GM23338 (cell line): ENCODE results near the gene VIL1. TPM values are rescaled to one million over a fixed set of nuclear protein-coding genes. Genes with fewer than 3 reads are reported as not detected.

Experiments
- ATAC-seq: fragments of 200-7000 bp; cut with Tn5 transposase; 3 replicates; pipeline ENCODE4 v1.9.1; 2020
- DNase-seq: peaks from one replicate; pipeline ENCODE4 v3.0.0-alpha.2; 2015; ENCODE audit warnings: low spot score
- H2AFZ ChIP-seq: fragments of 200-600 bp; sonication (generic); 2 replicates; pipeline ENCODE4 v1.8.0; 2016; ENCODE audit warnings: antibody characterized with exemption, mild to moderate bottlenecking, moderate library complexity
- H3F3A ChIP-seq: fragments of 200-600 bp; sonication (generic); replicated peaks from 2 replicates; pipeline ENCODE4 v1.8.0; 2017; ENCODE audit warnings: antibody characterized with exemption, mixed run types, low read depth
- H3K27ac ChIP-seq: fragments of 200-600 bp; sonication (generic); 2 replicates; pipeline ENCODE4 v1.6.1; 2016; ENCODE audit warnings: low read depth
- H3K27me3 ChIP-seq: fragments of 200-600 bp; sonication (generic); 2 replicates; pipeline ENCODE4 v1.8.0; 2016; ENCODE audit warnings: mild to moderate bottlenecking, mixed run types, moderate library complexity; ENCODE audit not compliant: insufficient read depth
- H3K36me3 ChIP-seq: fragments of 200-600 bp; sonication (generic); 2 replicates; pipeline ENCODE4 v1.8.0; 2016; ENCODE audit warnings: mild to moderate bottlenecking; ENCODE audit not compliant: insufficient read depth
- H3K4me1 ChIP-seq: fragments of 200-600 bp; sonication (generic); 2 replicates; pipeline ENCODE4 v1.8.0; 2016; ENCODE audit warnings: mild to moderate bottlenecking, moderate library complexity; ENCODE audit not compliant: insufficient read depth
- H3K4me2 ChIP-seq: fragments of 200-600 bp; sonication (generic); 2 replicates; pipeline ENCODE4 v1.7.1; 2017; ENCODE audit warnings: mixed run types
- H3K4me3 ChIP-seq: fragments of 200-600 bp; sonication (generic); 2 replicates; pipeline ENCODE4 v1.6.1; 2016; ENCODE audit warnings: mixed run types
- H3K79me2 ChIP-seq: fragments of 200-600 bp; sonication (generic); replicated peaks from 2 replicates; pipeline ENCODE4 v1.8.0; 2017; ENCODE audit warnings: mild to moderate bottlenecking; ENCODE audit not compliant: insufficient read depth
- H3K9me2 ChIP-seq: fragments of 200-600 bp; sonication (generic); 2 replicates; pipeline ENCODE4 v1.8.0; 2017; ENCODE audit not compliant: insufficient read depth
- H4K20me1 ChIP-seq: fragments of 200-600 bp; sonication (generic); replicated peaks from 2 replicates; pipeline ENCODE4 v1.8.0; 2017; ENCODE audit warnings: mild to moderate bottlenecking; ENCODE audit not compliant: insufficient read depth
- H3K27ac Mint-ChIP-seq: 2 replicates; pipeline ENCODE4 v1.8.0; 2020; ENCODE audit warnings: inconsistent platforms, mild to moderate bottlenecking, moderate library complexity, mixed read lengths
- H3K27me3 Mint-ChIP-seq: 3 replicates; pipeline ENCODE4 v1.8.0; 2022; ENCODE audit warnings: low read depth, mild to moderate bottlenecking, moderate library complexity, mixed read lengths, inconsistent platforms; ENCODE audit not compliant: insufficient read depth, poor library complexity
- H3K36me3 Mint-ChIP-seq: 3 replicates; pipeline ENCODE4 v1.8.0; 2021; ENCODE audit warnings: low read depth, mild to moderate bottlenecking, inconsistent platforms, moderate library complexity, mixed read lengths
- H3K4me1 Mint-ChIP-seq: 3 replicates; pipeline ENCODE4 v1.8.0; 2020; ENCODE audit warnings: mild to moderate bottlenecking, inconsistent platforms, mixed read lengths
- H3K4me3 Mint-ChIP-seq: 3 replicates; pipeline ENCODE4 v1.8.0; 2021; ENCODE audit warnings: moderate library complexity, mild to moderate bottlenecking, inconsistent platforms, mixed read lengths
- H3K9me3 Mint-ChIP-seq: 3 replicates; pipeline ENCODE4 v1.8.0; 2020; ENCODE audit warnings: moderate library complexity, mild to moderate bottlenecking, inconsistent platforms, mixed read lengths
- EZH2phosphoT487 ChIP-seq: fragments of 200-600 bp; sonication (generic); IDR thresholded peaks from one replicate; pipeline ENCODE4 v1.8.1; 2018; ENCODE audit warnings: antibody characterized with exemption; ENCODE audit not compliant: unreplicated experiment
- NANOG ChIP-seq: IDR thresholded peaks from 2 replicates; pipeline ENCODE4 v1.6.1; 2016; ENCODE audit warnings: antibody characterized with exemption, borderline replicate concordance
- POLR2AphosphoS5 ChIP-seq: IDR thresholded peaks from 2 replicates; pipeline ENCODE4 v1.6.1; 2016; ENCODE audit warnings: antibody characterized with exemption, low read depth
- STAT1 ChIP-seq: IDR thresholded peaks from one replicate; pipeline ENCODE4 v1.6.1; 2016; ENCODE audit warnings: antibody characterized with exemption; ENCODE audit not compliant: unreplicated experiment
- ZNF331 ChIP-seq: fragments of 250-450 bp; sonication (Bioruptor Pico); IDR thresholded peaks from 2 replicates; pipeline ENCODE4 v1.5.0; 2020; ENCODE audit warnings: low read depth, mild to moderate bottlenecking, moderate library complexity
- ZNF462 ChIP-seq: fragments of 250-450 bp; sonication (Bioruptor Pico); IDR thresholded peaks from 2 replicates; pipeline ENCODE4 v1.5.0; 2020; ENCODE audit warnings: mild to moderate bottlenecking, moderate library complexity
- polyA plus RNA-seq: library from polyadenylated mRNA; unstranded; fragments of >200 nt; fragmentation: Nextera tagmentation; extraction: Ambion mirVana; gene quantifications from 2 replicates; pipeline ENCODE4 v1.2.1, GENCODE V29; 2016
- total RNA-seq: library from RNA; depleted of rRNA; stranded (reverse); fragments of >200 nt; shearing (Covaris generic); gene quantifications from 2 replicates; pipeline ENCODE4 v1.2.3, GENCODE V29; 2014
- TF ChIP-seq, protein P1 (sequence below), 2 experiments: fragments of 200-600 bp in 1 of 2; sonication (generic) in 1 of 2; conservative IDR thresholded peaks; 2 replicates each; pipeline versions ENCODE4 v1.5.1 to v1.6.1; 2016 to 2017; ENCODE audit warnings: antibody characterized with exemption in 2 of 2, low read depth in 2 of 2, mild to moderate bottlenecking in 2 of 2, moderate library complexity in 1 of 2

The VIL1 gene
- total and polyA plus RNA-seq, 2 experiments from 2014 or later = 3.5 to 5.9 TPM

DNA sequence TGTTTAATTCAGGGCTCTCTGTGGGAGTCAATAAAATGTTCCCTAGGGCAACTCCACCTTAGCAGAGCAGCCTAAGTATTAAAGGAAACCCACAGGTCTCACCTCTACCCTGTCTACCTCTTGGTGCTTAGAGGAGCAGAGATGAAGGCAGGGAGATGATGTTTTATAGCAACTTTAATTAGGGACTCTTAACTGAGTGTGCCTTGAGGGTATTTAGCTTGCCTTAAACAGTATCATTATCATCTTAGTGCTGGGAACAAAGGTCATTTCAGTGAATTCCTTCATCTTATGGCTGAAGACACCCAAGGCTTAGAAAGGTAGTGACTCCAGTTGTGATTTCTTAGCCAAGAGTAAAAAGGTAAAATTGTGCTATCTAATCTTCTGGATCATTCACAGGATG, 26.7 kb downstream of the VIL1 start:
- Histone ChIP-seq H4K20me1 (no peaks in the 10 kb centered on the region; the same call in 1 of the 2 replicates), H2AFZ (no peak overlapping the region), H3K4me1 (no peaks in the 10 kb centered on the region), H3K79me2 (no peaks in the 10 kb centered on the region), H3F3A (no peaks in the 10 kb centered on the region), H3K27me3 (no peaks in the 10 kb centered on the region), H3K4me2 (no peak overlapping the region), H3K36me3 (no peaks in the 10 kb centered on the region; the same call in none of the 2 replicates), H3K27ac (no peak overlapping the region), H3K9me2 (no peaks in the 10 kb centered on the region), H3K4me3 (no peak overlapping the region)
- H3K4me3 Mint-ChIP-seq = no peak overlapping the region
- H3K36me3 Mint-ChIP-seq = peaks cover 18% of the 10 kb centered on the region
- no peaks in the 10 kb centered on the region for H3K9me3 Mint-ChIP-seq
- H3K27me3 Mint-ChIP-seq = peaks cover 2% of the 10 kb centered on the region
- H3K4me1 Mint-ChIP-seq = no peaks in the 10 kb centered on the region; the same call in 2 of the 3 replicates
- DNase-seq = no peak
- no peak for ATAC-seq
- TF ChIP-seq ZNF331 (CRISPR knock-in tag) (no peak), STAT1 (no peak), ZNF462 (CRISPR knock-in tag) (no peak), NANOG (no peak), EZH2phosphoT487 (no peak), POLR2AphosphoS5 (no peak)
- TF ChIP-seq, protein P1, sequence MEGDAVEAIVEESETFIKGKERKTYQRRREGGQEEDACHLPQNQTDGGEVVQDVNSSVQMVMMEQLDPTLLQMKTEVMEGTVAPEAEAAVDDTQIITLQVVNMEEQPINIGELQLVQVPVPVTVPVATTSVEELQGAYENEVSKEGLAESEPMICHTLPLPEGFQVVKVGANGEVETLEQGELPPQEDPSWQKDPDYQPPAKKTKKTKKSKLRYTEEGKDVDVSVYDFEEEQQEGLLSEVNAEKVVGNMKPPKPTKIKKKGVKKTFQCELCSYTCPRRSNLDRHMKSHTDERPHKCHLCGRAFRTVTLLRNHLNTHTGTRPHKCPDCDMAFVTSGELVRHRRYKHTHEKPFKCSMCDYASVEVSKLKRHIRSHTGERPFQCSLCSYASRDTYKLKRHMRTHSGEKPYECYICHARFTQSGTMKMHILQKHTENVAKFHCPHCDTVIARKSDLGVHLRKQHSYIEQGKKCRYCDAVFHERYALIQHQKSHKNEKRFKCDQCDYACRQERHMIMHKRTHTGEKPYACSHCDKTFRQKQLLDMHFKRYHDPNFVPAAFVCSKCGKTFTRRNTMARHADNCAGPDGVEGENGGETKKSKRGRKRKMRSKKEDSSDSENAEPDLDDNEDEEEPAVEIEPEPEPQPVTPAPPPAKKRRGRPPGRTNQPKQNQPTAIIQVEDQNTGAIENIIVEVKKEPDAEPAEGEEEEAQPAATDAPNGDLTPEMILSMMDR (conservative IDR thresholded peaks at IDR 0.05; ENCODE audit: low read depth in 2 of 2) = no peak
- H3K27ac Mint-ChIP-seq = no peak overlapping the region
